HG03558 (cell line): Measurements from ENCODE around the gene SLC35D1.
"Not testable (repeated sequence)": the region's sequence is repeated elsewhere in the genome, so short reads cannot be mapped to it uniquely, and the experiment has no call there.

Experiments
- ATAC-seq: cut with Tn5 transposase; IDR thresholded peaks from one replicate; pipeline ENCODE4 v1.9.1; 2021; ENCODE audit warnings: moderate number of reproducible peaks; ENCODE audit not compliant: unreplicated experiment; ENCODE audit errors: extremely low read depth

Gene SLC35D1

GRCh38 chr1:66996018-66996682 lies 57.8 kb downstream of the SLC35D1 start:
- no peak for ATAC-seq

GRCh38 chr1:66993076-66993475 lies 60.9 kb downstream of the SLC35D1 start:
- no peak for ATAC-seq

- no peak for ATAC-seq
These were observed 68.1 kb downstream of the SLC35D1 start for GRCh38 chr1:66985835-66986234.

GRCh38 chr1:66984491-66984890 lies 69.5 kb downstream of the SLC35D1 start:
- ATAC-seq: peak; percentile 94

GRCh38 chr1:66982561-66983260 lies 71.2 kb downstream of the SLC35D1 start:
- no peak for ATAC-seq

- no peak for ATAC-seq
These were observed 72.3 kb downstream of the SLC35D1 start for GRCh38 chr1:66981679-66982078.

GRCh38 chr1:66980745-66981367 lies 73.1 kb downstream of the SLC35D1 start:
- no peak for ATAC-seq

- not testable (repeated sequence) for ATAC-seq
These were observed 74.3 kb downstream of the SLC35D1 start for GRCh38 chr1:66979621-66980020.

- no peak for ATAC-seq
These were observed 75.7 kb downstream of the SLC35D1 start for GRCh38 chr1:66978201-66978600.

- ATAC-seq: no peak
These were observed 85.4 kb downstream of the SLC35D1 start for GRCh38 chr1:66968574-66968973.

GRCh38 chr1:66966188-66966873 lies 87.6 kb downstream of the SLC35D1 start:
- ATAC-seq: not testable (repeated sequence)

GRCh38 chr1:66957938-66958337 lies 96.0 kb downstream of the SLC35D1 start:
- no peak for ATAC-seq

GRCh38 chr1:66954208-66954607 lies 99.7 kb downstream of the SLC35D1 start:
- ATAC-seq: peak; percentile 76

- ATAC-seq: no peak
These were observed 102.4 kb downstream of the SLC35D1 start for GRCh38 chr1:66951513-66951912.
